K562 (cell line): ENCODE measurements around the gene NACC1. TPM values are rescaled to one million over a fixed set of nuclear protein-coding genes. Genes with fewer than 3 reads are reported as not detected.

Experiments used
- ATF1 ChIP-seq, 2 experiments: fragments of 450-650 bp in 1 of 2; IDR thresholded peaks; 2 replicates each; pipeline ENCODE4 v1.6.1; 2016; ENCODE audit warnings: missing compliant biosample characterization in 1 of 2, missing genetic modification characterization in 1 of 2
- CBX5 ChIP-seq: IDR thresholded peaks from 2 replicates; pipeline ENCODE4 v1.6.1; 2014; ENCODE audit warnings: low read depth, borderline replicate concordance
- CREM ChIP-seq: IDR thresholded peaks from 2 replicates; pipeline ENCODE4 v1.6.1; 2014; ENCODE audit warnings: antibody characterized with exemption, low read depth
- ETS2 ChIP-seq: IDR thresholded peaks from 2 replicates; pipeline ENCODE4 v1.6.1; 2016; ENCODE audit warnings: borderline replicate concordance, missing genetic modification characterization, mild to moderate bottlenecking, moderate library complexity, missing compliant biosample characterization; ENCODE audit not compliant: poor library complexity, severe bottlenecking
- GTF2F1 ChIP-seq: IDR thresholded peaks from 2 replicates; pipeline ENCODE4 v1.6.1; 2011; ENCODE audit warnings: low read depth, low read length, improper control_type of control experiment
- ILF3 ChIP-seq: fragments of 450-650 bp; IDR thresholded peaks from 2 replicates; pipeline ENCODE4 v1.6.1; 2018; ENCODE audit warnings: antibody characterized with exemption, mild to moderate bottlenecking, moderate library complexity, borderline replicate concordance
- NCOA6 ChIP-seq: fragments of 450-650 bp; IDR thresholded peaks from 2 replicates; pipeline ENCODE4 v1.6.1; 2017; ENCODE audit warnings: mild to moderate bottlenecking
- NCOR1 ChIP-seq: fragments of 450-650 bp; IDR thresholded peaks from 2 replicates; pipeline ENCODE4 v1.6.1; 2016; ENCODE audit warnings: mild to moderate bottlenecking, moderate library complexity
- NFE2 ChIP-seq: IDR thresholded peaks from 2 replicates; pipeline ENCODE4 v1.6.1; 2014; ENCODE audit warnings: antibody characterized with exemption, low read depth
- NFIX ChIP-seq: fragments of 250-450 bp; sonication (Bioruptor Pico); IDR thresholded peaks from 2 replicates; pipeline ENCODE4 v1.4.0; 2020; ENCODE audit warnings: low read depth, mild to moderate bottlenecking, moderate library complexity
- POLR3G ChIP-seq: IDR thresholded peaks from 2 replicates; pipeline ENCODE4 v1.6.1; 2011; ENCODE audit not compliant: insufficient read length, insufficient replicate concordance; ENCODE audit errors: extremely low read depth
- SMARCE1 ChIP-seq: fragments of 450-650 bp; IDR thresholded peaks from 2 replicates; pipeline ENCODE4 v1.7.1; 2016; ENCODE audit warnings: mild to moderate bottlenecking
- TEAD2 ChIP-seq: fragments of 450-650 bp; IDR thresholded peaks from 2 replicates; pipeline ENCODE4 v1.6.1; 2016; ENCODE audit warnings: missing genetic modification characterization, control low read depth, missing compliant biosample characterization
- ZNF146 ChIP-seq: IDR thresholded peaks from one replicate; pipeline ENCODE4 v1.6.1; 2018; ENCODE audit warnings: missing compliant biosample characterization; ENCODE audit not compliant: unreplicated experiment
- ZNF282 ChIP-seq: sonication (generic); formaldehyde crosslinking; IDR thresholded peaks from 2 replicates; pipeline ENCODE4 v1.8.1; 2023; ENCODE audit warnings: missing genetic modification reagents
- ZNF324 ChIP-seq: fragments of 250-450 bp; sonication (Bioruptor Pico); IDR thresholded peaks from 2 replicates; pipeline ENCODE4 v1.4.0; 2020; ENCODE audit warnings: mild to moderate bottlenecking
- polyA plus RNA-seq, 8 experiments: library from polyadenylated mRNA; depleted of rRNA in 4 of 8; stranded (reverse) in 5 of 8; unstranded in 3 of 8; fragments of >200 nt; fragmentation: Nextera tagmentation in 2 of 8; fragmentation: Illumina TruSeq in 1 of 8; extraction: Ambion mirVana in 2 of 8; extraction: Trizol in 1 of 8; gene quantifications; 2 replicates each; pipeline versions ENCODE4 v1.2.1 to v1.2.3, GENCODE V29; 2011 to 2014; ENCODE audit warnings: inconsistent platforms in 1 of 8, missing spikeins in 1 of 8
- total RNA-seq, 7 experiments: library from RNA; depleted of rRNA in 6 of 7; stranded (reverse); fragments of >200 nt in 6 of 7; fragmentation: Illumina TruSeq in 2 of 7; extraction: Trizol in 2 of 7; gene quantifications; 2 replicates each; pipeline versions ENCODE4 v1.2.1 to v1.2.3, GENCODE V29; 2011 to 2021; ENCODE audit warnings: low replicate concordance in 1 of 7
- TF ChIP-seq, protein P1 (sequence below): fragments of 200-800 bp; sonication (Bioruptor generic); IDR thresholded peaks from 2 replicates; pipeline ENCODE4 v1.6.1; 2016; ENCODE audit warnings: missing genetic modification characterization, missing compliant biosample characterization
- TF ChIP-seq, protein P2 (sequence below): fragments of 450-650 bp; formaldehyde crosslinking; conservative IDR thresholded peaks from 2 replicates; pipeline ENCODE4 v1.4.0; 2022; ENCODE audit warnings: mild to moderate bottlenecking, missing genetic modification characterization
- TF ChIP-seq, protein P3 (sequence below): fragments of 250-450 bp; sonication (Bioruptor Pico); IDR thresholded peaks from 2 replicates; pipeline ENCODE4 v1.5.0; 2020; ENCODE audit warnings: mild to moderate bottlenecking, borderline replicate concordance

NACC1 gene
- total and polyA plus RNA-seq, 9 of the 15 experiments (the other 6 are each of a cell fraction or from before 2014, with no cell fraction given) = 0.04 to 96.6 (median 25.8) TPM

DNA sequence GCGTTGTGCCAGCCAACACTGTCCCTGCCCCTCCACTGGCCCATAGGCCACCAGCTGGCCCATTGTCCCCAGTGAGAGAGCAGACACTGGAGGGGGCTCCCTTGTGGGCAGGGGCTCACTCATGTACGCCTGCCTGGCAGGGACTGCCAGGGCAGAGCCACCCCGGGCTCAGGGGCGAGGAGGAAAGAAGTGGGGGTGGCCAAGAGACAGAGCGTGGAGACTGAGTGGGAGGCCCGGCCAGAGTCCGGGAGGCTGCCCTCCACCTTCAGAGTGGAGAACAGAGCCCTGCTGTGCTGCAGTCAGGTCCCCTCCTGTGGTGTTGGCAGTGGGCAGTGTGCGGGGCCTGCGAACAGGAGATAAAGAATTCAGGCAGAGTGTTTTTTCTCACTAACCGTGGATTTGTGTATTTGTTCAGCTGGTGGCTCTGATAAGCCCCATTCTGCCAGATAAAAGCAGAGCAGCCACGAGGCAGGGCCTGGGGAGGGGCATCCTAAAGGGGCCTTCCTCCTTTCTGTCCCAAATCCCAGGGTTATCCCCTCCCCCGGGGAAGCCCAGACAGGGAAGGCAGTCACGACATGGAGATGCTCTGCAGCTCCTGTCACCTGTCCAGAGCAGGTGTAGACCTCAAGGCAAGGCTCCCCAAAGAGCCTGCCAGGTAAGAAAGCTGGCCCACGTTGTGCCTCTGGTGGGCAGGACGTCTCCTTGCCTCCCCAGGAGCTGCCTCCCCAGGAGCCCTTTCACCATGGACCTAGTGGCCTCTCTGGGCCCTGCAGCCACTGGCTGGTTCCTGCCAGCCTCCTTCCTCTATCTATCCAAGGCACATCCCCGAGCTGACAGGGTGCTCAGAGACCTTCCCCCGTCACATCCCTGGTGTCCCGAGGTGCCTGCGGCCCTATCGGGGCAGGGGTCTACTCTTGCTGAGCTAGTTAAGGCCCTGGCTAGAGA lies 48.4 kb upstream of the NACC1 start (continued):
- TF ChIP-seq ATF1 (CRISPR knock-in tag; IDR thresholded peaks at IDR 0.05) (no peak), ATF1 (tag; IDR thresholded peaks at IDR 0.05) (peak; percentile 71), GTF2F1 (no peak), ZNF146 (CRISPR knock-in tag) (no peak), POLR3G (no peak), NFE2 (no peak; the same call in 1 of the 2 replicates), ZNF324 (CRISPR knock-in tag) (no peak), ZNF282 (CRISPR knock-in tag) (no peak), ILF3 (no peak; the same call in 1 of the 2 replicates), CBX5 (no peak), NCOA6 (no peak), SMARCE1 (peak; percentile 99), TEAD2 (tag) (no peak), NCOR1 (peak; percentile 99), ETS2 (no peak), CREM (peak; percentile 65), NFIX (CRISPR knock-in tag) (no peak)
- TF ChIP-seq, protein P1, sequence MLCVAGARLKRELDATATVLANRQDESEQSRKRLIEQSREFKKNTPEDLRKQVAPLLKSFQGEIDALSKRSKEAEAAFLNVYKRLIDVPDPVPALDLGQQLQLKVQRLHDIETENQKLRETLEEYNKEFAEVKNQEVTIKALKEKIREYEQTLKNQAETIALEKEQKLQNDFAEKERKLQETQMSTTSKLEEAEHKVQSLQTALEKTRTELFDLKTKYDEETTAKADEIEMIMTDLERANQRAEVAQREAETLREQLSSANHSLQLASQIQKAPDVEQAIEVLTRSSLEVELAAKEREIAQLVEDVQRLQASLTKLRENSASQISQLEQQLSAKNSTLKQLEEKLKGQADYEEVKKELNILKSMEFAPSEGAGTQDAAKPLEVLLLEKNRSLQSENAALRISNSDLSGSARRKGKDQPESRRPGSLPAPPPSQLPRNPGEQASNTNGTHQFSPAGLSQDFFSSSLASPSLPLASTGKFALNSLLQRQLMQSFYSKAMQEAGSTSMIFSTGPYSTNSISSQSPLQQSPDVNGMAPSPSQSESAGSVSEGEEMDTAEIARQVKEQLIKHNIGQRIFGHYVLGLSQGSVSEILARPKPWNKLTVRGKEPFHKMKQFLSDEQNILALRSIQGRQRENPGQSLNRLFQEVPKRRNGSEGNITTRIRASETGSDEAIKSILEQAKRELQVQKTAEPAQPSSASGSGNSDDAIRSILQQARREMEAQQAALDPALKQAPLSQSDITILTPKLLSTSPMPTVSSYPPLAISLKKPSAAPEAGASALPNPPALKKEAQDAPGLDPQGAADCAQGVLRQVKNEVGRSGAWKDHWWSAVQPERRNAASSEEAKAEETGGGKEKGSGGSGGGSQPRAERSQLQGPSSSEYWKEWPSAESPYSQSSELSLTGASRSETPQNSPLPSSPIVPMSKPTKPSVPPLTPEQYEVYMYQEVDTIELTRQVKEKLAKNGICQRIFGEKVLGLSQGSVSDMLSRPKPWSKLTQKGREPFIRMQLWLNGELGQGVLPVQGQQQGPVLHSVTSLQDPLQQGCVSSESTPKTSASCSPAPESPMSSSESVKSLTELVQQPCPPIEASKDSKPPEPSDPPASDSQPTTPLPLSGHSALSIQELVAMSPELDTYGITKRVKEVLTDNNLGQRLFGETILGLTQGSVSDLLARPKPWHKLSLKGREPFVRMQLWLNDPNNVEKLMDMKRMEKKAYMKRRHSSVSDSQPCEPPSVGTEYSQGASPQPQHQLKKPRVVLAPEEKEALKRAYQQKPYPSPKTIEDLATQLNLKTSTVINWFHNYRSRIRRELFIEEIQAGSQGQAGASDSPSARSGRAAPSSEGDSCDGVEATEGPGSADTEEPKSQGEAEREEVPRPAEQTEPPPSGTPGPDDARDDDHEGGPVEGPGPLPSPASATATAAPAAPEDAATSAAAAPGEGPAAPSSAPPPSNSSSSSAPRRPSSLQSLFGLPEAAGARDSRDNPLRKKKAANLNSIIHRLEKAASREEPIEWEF (CRISPR knock-in tag) = no peak
- TF ChIP-seq, protein P2, sequence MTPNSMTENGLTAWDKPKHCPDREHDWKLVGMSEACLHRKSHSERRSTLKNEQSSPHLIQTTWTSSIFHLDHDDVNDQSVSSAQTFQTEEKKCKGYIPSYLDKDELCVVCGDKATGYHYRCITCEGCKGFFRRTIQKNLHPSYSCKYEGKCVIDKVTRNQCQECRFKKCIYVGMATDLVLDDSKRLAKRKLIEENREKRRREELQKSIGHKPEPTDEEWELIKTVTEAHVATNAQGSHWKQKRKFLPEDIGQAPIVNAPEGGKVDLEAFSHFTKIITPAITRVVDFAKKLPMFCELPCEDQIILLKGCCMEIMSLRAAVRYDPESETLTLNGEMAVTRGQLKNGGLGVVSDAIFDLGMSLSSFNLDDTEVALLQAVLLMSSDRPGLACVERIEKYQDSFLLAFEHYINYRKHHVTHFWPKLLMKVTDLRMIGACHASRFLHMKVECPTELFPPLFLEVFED (CRISPR knock-in tag) = no peak
- TF ChIP-seq, protein P3, sequence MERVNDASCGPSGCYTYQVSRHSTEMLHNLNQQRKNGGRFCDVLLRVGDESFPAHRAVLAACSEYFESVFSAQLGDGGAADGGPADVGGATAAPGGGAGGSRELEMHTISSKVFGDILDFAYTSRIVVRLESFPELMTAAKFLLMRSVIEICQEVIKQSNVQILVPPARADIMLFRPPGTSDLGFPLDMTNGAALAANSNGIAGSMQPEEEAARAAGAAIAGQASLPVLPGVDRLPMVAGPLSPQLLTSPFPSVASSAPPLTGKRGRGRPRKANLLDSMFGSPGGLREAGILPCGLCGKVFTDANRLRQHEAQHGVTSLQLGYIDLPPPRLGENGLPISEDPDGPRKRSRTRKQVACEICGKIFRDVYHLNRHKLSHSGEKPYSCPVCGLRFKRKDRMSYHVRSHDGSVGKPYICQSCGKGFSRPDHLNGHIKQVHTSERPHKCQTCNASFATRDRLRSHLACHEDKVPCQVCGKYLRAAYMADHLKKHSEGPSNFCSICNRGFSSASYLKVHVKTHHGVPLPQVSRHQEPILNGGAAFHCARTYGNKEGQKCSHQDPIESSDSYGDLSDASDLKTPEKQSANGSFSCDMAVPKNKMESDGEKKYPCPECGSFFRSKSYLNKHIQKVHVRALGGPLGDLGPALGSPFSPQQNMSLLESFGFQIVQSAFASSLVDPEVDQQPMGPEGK (CRISPR knock-in tag) = no peak
